Sigmoid colon (tissue), 4 donors: ENCODE results near the gene RNF126.

ENCODE experiments used
- EP300 ChIP-seq, 4 donors: sonication (generic); formaldehyde crosslinking; IDR thresholded peaks; one replicate each; pipeline ENCODE4 v1.6.1; 2017; ENCODE audit warnings: antibody characterized with exemption in 4 of 4
- TF ChIP-seq, protein P1 (sequence below), 4 experiments: fragments of 450-650 bp in 3 of 4; fragments of 200-600 bp in 1 of 4; IDR thresholded peaks; one replicate each; pipeline ENCODE4 v1.5.1; 2016 to 2019; ENCODE audit warnings: antibody characterized with exemption in 4 of 4, mild to moderate bottlenecking in 3 of 4, moderate library complexity in 2 of 4

DNA sequence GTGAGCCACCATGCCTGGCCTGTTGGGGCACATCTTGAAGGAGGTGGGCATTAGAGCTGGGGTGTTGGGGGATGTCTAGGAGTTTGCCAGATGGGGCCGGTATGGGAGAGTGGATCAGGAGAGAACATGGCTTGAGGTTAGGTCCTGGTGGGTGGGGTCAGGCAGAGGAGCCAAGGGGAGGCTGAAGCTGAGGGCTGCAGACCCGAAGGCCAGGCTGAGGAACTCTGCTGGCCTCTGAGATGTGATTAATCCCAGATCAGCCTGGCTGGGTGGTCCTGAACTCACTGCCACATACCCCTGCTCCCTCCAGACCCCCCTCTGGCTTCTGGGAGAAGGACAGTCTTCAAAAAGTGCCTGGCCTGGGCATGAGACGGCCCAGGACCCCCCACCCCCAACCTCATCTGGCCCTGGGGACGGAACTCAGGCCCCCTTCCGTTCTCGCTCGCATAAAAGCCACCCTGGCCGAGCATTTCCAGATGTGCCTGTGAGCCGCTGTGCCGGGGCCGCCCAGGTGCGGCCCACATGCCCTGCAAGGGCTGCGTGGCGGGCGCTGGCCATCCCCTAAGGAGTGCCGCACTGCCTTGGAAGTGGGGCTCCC lies 15.9 kb upstream of the RNF126 start:
- TF ChIP-seq EP300 (IDR thresholded peaks at IDR 0.05) = no peak
- TF ChIP-seq, protein P1, sequence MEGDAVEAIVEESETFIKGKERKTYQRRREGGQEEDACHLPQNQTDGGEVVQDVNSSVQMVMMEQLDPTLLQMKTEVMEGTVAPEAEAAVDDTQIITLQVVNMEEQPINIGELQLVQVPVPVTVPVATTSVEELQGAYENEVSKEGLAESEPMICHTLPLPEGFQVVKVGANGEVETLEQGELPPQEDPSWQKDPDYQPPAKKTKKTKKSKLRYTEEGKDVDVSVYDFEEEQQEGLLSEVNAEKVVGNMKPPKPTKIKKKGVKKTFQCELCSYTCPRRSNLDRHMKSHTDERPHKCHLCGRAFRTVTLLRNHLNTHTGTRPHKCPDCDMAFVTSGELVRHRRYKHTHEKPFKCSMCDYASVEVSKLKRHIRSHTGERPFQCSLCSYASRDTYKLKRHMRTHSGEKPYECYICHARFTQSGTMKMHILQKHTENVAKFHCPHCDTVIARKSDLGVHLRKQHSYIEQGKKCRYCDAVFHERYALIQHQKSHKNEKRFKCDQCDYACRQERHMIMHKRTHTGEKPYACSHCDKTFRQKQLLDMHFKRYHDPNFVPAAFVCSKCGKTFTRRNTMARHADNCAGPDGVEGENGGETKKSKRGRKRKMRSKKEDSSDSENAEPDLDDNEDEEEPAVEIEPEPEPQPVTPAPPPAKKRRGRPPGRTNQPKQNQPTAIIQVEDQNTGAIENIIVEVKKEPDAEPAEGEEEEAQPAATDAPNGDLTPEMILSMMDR (IDR thresholded peaks at IDR 0.05) = no peak
